Mucosa of stomach (tissue), 1 donor: ENCODE results near the gene ASCC3.

ENCODE experiments used
- H3K27me3 ChIP-seq: one replicate; pipeline ENCODE4 v1.7.0; 2013; ENCODE audit warnings: mild to moderate bottlenecking, low read length; ENCODE audit not compliant: control insufficient read depth, insufficient read depth
- H3K36me3 ChIP-seq: one replicate; pipeline ENCODE4 v1.7.0; 2013; ENCODE audit warnings: low read length; ENCODE audit not compliant: control insufficient read depth, insufficient read depth
- H3K4me1 ChIP-seq: one replicate; pipeline ENCODE4 v1.7.0; 2013; ENCODE audit warnings: mild to moderate bottlenecking, low read length; ENCODE audit not compliant: control insufficient read depth, insufficient read depth
- H3K4me3 ChIP-seq: one replicate; pipeline ENCODE4 v1.7.0; 2013; ENCODE audit warnings: low read length
- H3K9ac ChIP-seq: one replicate; pipeline ENCODE4 v1.7.0; 2013; ENCODE audit warnings: mild to moderate bottlenecking, low read length, moderate library complexity
- H3K9me3 ChIP-seq: one replicate; pipeline ENCODE4 v1.7.0; 2013; ENCODE audit warnings: mild to moderate bottlenecking, low read length, moderate library complexity; ENCODE audit not compliant: control insufficient read depth
- donor health status: Pancreatic carcinoma.

ASCC3 gene

GRCh38 chr6:100879317-100879716 lies 1.8 kb downstream of the ASCC3 start:
- no peaks in the 10 kb centered on the region for H3K27me3 ChIP-seq
- H3K36me3 ChIP-seq, result no peaks in the 10 kb centered on the region
- H3K4me1 ChIP-seq, result peaks cover 4% of the 10 kb centered on the region
- no peak overlapping the region for H3K4me3 ChIP-seq
- no peaks in the 10 kb centered on the region for H3K9me3 ChIP-seq
- H3K9ac ChIP-seq, result no peak overlapping the region

- Histone ChIP-seq H3K9me3 (no peaks in the 10 kb centered on the region), H3K27me3 (no peaks in the 10 kb centered on the region), H3K4me1 (peaks cover 4% of the 10 kb centered on the region), H3K4me3 (no peak overlapping the region), H3K36me3 (no peaks in the 10 kb centered on the region), H3K9ac (no peak overlapping the region)
Observed at GRCh38 chr6:100877851-100878250, 3.3 kb downstream of the ASCC3 start.

GRCh38 chr6:100876251-100876650 lies 4.9 kb downstream of the ASCC3 start:
- Histone ChIP-seq H3K4me3 (no peak overlapping the region), H3K9me3 (no peaks in the 10 kb centered on the region), H3K27me3 (no peaks in the 10 kb centered on the region), H3K36me3 (no peaks in the 10 kb centered on the region), H3K9ac (no peak overlapping the region), H3K4me1 (peaks cover 4% of the 10 kb centered on the region)

- no peak overlapping the region for H3K4me3 ChIP-seq
- no peak overlapping the region for H3K9ac ChIP-seq
- H3K36me3 ChIP-seq, result no peaks in the 10 kb centered on the region
Observed at GRCh38 chr6:100865525-100865924, 15.6 kb downstream of the ASCC3 start.

GRCh38 chr6:100862063-100862462 lies 19.1 kb downstream of the ASCC3 start:
- H3K27me3 ChIP-seq, result no peaks in the 10 kb centered on the region
- H3K9ac ChIP-seq, result no peak overlapping the region
- H3K4me1 ChIP-seq, result no peaks in the 10 kb centered on the region
- H3K36me3 ChIP-seq, result no peaks in the 10 kb centered on the region
- no peaks in the 10 kb centered on the region for H3K9me3 ChIP-seq
- no peak overlapping the region for H3K4me3 ChIP-seq

More at GRCh38 chr6:100865525-100865924, 15.6 kb downstream of the ASCC3 start:
- Histone ChIP-seq H3K27me3 (no peaks in the 10 kb centered on the region), H3K4me1 (no peaks in the 10 kb centered on the region), H3K9me3 (no peaks in the 10 kb centered on the region)

- Histone ChIP-seq H3K4me3 (no peak overlapping the region), H3K9me3 (no peaks in the 10 kb centered on the region), H3K36me3 (no peaks in the 10 kb centered on the region), H3K9ac (no peak overlapping the region), H3K27me3 (no peaks in the 10 kb centered on the region), H3K4me1 (no peaks in the 10 kb centered on the region)
Observed at GRCh38 chr6:100856146-100856545, 25.0 kb downstream of the ASCC3 start.

- H3K27me3 ChIP-seq, result no peaks in the 10 kb centered on the region
- H3K4me3 ChIP-seq, result no peak overlapping the region
- no peaks in the 10 kb centered on the region for H3K9me3 ChIP-seq
- no peaks in the 10 kb centered on the region for H3K4me1 ChIP-seq
- H3K9ac ChIP-seq, result no peak overlapping the region
- H3K36me3 ChIP-seq, result no peaks in the 10 kb centered on the region
Observed at GRCh38 chr6:100851819-100852218, 29.3 kb downstream of the ASCC3 start.

DNA sequence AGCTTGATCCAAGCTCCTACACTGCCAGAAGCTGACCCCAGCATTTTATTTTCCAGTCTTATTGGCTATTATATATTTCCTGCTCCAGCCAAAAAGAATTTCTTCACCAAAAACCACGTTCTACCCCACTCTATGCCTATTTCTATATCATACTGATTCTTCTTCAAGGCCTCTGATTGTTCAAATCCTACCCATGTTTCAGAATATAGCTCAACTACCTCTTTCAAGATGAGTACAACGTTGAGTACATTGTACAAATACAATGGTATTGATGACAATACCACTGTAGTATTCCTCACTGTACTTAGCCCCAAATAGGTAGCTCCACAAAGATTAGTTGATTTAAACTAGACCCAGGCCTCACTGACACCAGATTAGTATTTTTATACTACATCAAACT lies 31.0 kb downstream of the ASCC3 start:
- Histone ChIP-seq H3K9ac (no peak overlapping the region), H3K4me1 (no peaks in the 10 kb centered on the region), H3K36me3 (no peaks in the 10 kb centered on the region), H3K27me3 (no peaks in the 10 kb centered on the region), H3K4me3 (no peak overlapping the region), H3K9me3 (no peaks in the 10 kb centered on the region)

GRCh38 chr6:100846276-100846675 lies 34.9 kb downstream of the ASCC3 start:
- H3K4me1 ChIP-seq, result no peaks in the 10 kb centered on the region

GRCh38 chr6:100845676-100846075 lies 35.5 kb downstream of the ASCC3 start:
- Histone ChIP-seq H3K36me3 (no peaks in the 10 kb centered on the region), H3K4me3 (no peak overlapping the region), H3K9ac (no peak overlapping the region), H3K9me3 (no peaks in the 10 kb centered on the region), H3K4me1 (no peaks in the 10 kb centered on the region), H3K27me3 (no peaks in the 10 kb centered on the region)

More at GRCh38 chr6:100846276-100846675, 34.9 kb downstream of the ASCC3 start:
- Histone ChIP-seq H3K9me3 (no peaks in the 10 kb centered on the region), H3K9ac (no peak overlapping the region), H3K36me3 (no peaks in the 10 kb centered on the region), H3K4me3 (no peak overlapping the region), H3K27me3 (no peaks in the 10 kb centered on the region)

DNA sequence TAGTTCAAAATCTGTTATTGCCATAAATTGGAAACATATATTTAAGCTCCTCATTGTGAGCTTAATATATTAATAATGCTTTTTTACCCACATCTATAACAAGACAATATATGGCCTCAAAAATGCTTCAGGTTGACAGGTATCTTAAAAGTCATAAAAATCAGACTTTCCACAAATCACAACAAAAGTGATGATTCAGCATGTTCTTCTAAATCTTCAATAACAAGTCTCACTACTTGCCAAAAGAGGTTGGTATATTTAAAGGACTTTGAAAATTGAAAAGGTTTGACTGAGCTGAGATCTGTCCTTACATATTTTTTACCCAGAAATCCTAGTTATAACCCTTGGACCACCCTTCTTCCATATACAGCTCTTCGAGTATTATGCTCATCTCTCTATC lies 41.7 kb downstream of the ASCC3 start:
- H3K9me3 ChIP-seq, result no peaks in the 10 kb centered on the region
- no peaks in the 10 kb centered on the region for H3K36me3 ChIP-seq
- no peaks in the 10 kb centered on the region for H3K4me1 ChIP-seq
- H3K9ac ChIP-seq, result no peak overlapping the region
- H3K4me3 ChIP-seq, result no peak overlapping the region
- H3K27me3 ChIP-seq, result no peaks in the 10 kb centered on the region

GRCh38 chr6:100838011-100838410 lies 43.1 kb downstream of the ASCC3 start:
- Histone ChIP-seq H3K27me3 (no peaks in the 10 kb centered on the region), H3K4me1 (no peaks in the 10 kb centered on the region), H3K4me3 (no peak overlapping the region), H3K9ac (no peak overlapping the region), H3K9me3 (no peaks in the 10 kb centered on the region), H3K36me3 (no peaks in the 10 kb centered on the region)

GRCh38 chr6:100833972-100834574 lies 47.1 kb downstream of the ASCC3 start:
- no peaks in the 10 kb centered on the region for H3K4me1 ChIP-seq
- no peak overlapping the region for H3K9ac ChIP-seq
- no peaks in the 10 kb centered on the region for H3K27me3 ChIP-seq
- H3K9me3 ChIP-seq, result no peaks in the 10 kb centered on the region
- no peak overlapping the region for H3K4me3 ChIP-seq
- no peaks in the 10 kb centered on the region for H3K36me3 ChIP-seq
